ENCODE measurements around the gene NKX6-1.

The NKX6-1 gene
- 0 to 0.27 reads per million in 2 donors for total RNA-seq

- DNase-seq = peak in 1 of 5 experiments; percentile 19
Measured at GRCh38 chr4:84498935-84499623, at the start of gene NKX6-1. Gene NKX6-1, minus strand, starts transcription at chr4:84499292. Its CDS starts 1,064 bp downstream, at chr4:84498228.

DNA sequence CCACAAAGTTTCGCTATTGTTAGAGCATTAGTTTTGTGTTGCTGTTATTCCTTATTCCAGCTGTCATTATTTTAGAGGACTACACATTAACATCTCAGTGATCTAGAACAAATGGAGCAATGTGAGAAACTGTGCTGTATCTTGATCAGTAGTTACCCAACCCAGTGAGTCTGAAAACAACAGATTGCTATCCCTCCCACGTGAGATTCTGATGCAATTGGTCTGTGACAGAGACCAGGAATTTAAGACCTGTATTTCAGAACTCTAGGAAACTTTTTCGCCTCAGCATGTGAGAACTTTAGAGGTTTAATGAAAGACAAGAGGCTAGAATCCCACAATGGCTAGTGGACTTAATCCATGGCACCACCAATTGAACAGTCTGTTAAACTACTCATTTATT, 48.1 kb upstream of the NKX6-1 start:
- no peak for DNase-seq

DNA sequence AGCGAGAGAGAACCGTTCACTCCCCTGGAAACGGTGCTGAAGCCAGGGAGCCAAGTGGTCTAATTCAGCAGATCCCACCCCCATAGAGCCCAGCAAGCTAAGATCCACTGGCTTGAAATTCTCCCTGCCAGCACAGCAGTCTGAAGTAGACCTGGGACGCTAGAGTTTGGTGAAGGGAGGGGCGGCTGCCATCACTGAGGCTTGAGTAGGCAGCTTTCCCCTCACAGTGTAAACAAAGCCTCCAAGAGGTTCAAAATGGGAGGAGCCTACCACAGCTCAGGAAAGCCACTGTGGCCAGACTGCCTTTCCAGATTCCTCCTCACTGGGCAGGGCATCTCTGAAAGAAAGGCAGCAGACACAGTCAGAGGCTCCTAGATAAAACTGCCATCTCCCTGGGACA, 46.0 kb upstream of the NKX6-1 start:
- no peak for DNase-seq

DNA sequence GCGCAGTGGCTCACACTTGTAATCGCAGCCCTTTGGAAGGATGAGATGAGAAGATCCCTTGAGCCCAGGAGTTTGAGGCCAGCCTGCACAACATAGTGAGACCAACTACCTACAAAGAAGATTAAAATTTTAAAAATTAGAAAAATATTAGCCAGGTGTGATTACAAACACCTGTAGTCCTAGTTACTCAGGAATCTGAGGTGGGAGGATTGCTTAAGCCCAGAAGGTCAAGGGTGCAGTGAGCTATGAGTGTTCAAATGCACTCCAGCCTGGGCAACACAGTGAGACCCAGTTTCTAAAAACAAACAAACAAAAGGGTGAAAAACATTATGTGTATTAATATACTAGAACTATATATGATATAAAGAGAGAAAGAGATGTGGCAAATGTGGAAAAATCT, 36.8 kb upstream of the NKX6-1 start:
- no peak for DNase-seq

- no peak for DNase-seq
Measured at GRCh38 chr4:84531689-84532088, 32.6 kb upstream of the NKX6-1 start.

GRCh38 chr4:84530871-84531270, 31.8 kb upstream of the NKX6-1 start:
- DNase-seq = no peak

DNA sequence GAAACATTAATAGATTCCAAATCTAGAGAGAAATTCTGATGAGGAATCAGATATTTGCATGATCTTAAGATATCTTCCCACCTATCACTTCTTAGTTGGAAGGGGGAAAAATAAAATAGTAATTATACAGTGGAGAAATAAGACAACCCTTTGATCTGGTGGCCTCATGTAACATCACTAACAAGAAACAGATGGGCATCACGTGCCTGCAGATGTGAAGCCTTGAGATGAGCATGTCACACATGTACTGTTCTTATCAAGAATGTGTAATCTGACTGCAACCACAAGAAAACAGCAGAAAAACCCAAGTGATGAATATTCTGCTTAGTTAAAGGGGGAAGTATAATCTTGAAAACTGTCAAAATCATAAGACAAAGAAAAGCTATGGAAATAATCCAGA, 31.4 kb upstream of the NKX6-1 start:
- peak in 1 of 5 experiments; percentile 66 for DNase-seq

DNA sequence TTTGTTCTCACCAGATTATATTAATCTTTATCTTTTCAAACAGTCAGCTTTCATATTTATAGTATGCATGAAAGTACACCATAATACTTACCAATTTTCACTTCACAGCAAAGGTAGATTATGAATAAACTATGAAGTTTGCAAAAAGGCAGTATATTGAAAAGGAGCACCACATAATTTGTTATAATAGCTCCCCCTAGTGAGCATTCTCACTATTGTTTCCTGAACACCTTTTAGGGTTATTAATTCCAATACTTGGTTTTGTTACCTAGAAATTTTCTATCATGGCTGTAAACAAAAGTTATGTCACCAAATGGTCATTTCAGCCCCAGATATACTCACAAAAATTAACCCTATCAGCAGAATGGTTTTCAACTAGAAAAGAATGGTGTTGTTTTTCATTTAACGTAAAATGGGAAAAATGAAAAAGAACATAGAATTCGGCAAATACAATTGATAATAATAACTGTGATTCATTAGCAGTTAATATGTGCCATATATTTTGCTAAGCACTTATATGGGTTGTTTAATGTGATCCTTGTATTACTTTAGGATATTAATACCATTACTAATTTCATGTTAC, 30.2 kb upstream of the NKX6-1 start:
- DNase-seq = peak in 1 of 5 experiments; percentile 16

DNA sequence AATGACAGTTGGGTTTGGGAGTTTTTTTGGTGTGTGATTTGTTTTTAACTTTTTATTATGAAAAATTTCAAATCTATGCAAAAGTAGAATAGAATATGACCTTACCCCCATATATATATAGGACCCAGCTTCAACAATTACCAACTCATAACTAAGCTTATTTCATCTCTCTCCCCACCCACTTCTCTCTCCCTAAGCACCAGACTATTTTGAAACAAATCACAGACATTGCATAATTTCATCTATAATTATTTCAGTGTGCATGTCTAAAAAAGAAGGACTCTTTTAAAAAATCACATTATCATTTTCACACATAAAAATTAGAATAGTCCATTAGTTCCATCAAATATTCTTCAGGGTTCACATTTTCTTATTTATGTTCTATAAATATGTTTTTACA, 28.3 kb upstream of the NKX6-1 start:
- no peak for DNase-seq

GRCh38 chr4:84515075-84515474, 16.0 kb upstream of the NKX6-1 start:
- no peak for DNase-seq

DNA sequence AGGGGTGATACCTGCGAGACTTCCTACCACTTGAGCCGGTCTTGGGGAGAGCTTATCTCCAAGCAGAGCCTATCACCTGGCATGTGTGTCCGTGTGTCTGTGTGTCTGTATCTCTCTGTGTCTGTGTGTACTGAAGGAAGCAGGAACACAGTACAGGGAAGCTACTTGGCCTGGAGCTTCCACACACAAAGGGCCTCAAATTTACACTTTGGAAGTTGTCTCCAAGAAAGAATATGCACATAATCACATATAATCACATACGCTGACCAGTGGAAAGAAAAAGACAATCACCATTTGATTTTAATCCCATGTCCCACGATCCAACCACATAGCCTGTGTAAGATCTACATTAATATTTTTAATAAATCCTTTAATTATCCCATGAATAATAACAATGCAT, 13.2 kb upstream of the NKX6-1 start:
- DNase-seq = no peak

GRCh38 chr4:84511703-84512102, 12.6 kb upstream of the NKX6-1 start:
- no peak for DNase-seq

GRCh38 chr4:84507941-84508340, 8.8 kb upstream of the NKX6-1 start:
- no peak for DNase-seq

GRCh38 chr4:84504821-84505220, 5.7 kb upstream of the NKX6-1 start:
- DNase-seq = no peak

DNA sequence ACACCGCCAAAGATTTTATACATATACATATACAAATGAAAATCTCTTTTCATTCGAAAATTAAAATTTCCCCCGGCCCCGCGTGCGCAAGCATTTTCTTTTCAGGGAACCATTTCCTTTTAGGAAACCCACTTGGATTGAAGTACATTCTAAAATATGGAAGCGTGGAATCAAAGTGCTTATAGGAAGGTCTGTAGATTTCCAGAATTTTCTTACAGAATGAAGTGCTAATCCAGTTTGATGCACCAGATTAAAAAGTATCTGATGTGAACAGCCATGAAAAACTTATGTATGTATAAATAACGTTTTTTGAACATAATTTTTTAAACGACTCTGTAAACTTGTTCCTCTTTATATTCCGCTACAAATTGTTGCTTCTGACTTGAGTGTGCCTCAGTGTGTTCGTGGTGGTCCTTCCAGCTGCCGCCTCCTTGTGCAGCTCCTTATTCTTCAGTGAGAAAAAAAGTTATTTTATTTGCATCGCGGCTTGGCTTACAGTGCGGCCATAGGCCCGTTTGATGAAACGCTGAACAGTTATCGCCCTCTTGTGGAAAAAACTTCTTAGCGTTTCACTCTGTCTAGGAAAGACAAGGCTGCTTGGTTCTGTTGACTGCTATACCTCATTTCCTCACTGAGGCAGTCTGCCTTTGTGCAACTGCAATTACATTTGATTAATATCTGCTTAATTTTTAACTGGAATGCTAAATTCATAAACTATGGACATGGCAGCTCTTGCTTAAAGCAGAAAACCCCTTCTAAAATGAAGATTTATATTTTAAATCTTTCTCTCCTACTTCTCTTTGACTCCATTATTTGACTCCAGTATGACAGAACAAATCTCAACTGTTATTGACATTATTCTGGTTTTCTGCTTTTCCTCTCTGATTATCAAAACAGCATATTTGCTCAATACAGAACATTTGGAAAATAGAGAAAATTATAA, 4.7 kb upstream of the NKX6-1 start:
- DNase-seq = peak in 1 of 5 experiments; percentile 60

DNA sequence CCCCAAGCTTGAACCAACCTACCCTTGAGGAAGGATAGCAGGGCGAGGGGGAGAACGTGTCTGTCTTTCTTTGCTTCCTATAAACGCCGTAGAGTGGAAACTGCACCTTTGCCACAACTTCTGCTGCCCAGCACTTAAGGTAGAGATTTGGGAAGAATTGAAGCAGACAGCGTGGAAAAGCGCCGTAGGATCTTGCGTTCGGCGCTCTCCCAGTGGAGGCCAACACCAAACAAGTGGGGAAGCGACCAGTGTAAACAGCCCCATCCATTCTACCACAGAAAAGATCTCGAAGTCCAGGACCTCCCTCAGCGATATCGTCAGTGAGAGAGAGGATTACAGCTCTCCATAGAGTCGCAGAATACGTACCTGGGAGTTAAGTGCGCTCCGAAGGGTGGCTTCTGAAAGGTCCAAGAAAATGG, 3.9 kb upstream of the NKX6-1 start:
- no peak for DNase-seq

GRCh38 chr4:84502333-84502954, 3.4 kb upstream of the NKX6-1 start:
- DNase-seq = no peak

GRCh38 chr4:84501721-84502267, 2.7 kb upstream of the NKX6-1 start:
- no peak for DNase-seq

GRCh38 chr4:84501202-84501503, 2.1 kb upstream of the NKX6-1 start:
- no peak for DNase-seq

GRCh38 chr4:84500386-84501201, 1.5 kb upstream of the NKX6-1 start:
- DNase-seq = no peak

GRCh38 chr4:84499624-84499982, 511 bp upstream of the NKX6-1 start:
- DNase-seq = no peak
